Measurements from ENCODE around the gene NDNF.

NDNF gene

GRCh38 chr4:121016611-121017010 is 55.7 kb downstream of the NDNF start:
- no peaks in the 10 kb centered on the region for H3K36me3 Mint-ChIP-seq
- no peak overlapping the region for H3K4me3 Mint-ChIP-seq
- CTCF ChIA-PET = no interaction called here
- peaks cover 5% of the 10 kb centered on the region for H3K27me3 Mint-ChIP-seq
- H3K9me3 Mint-ChIP-seq = no peaks in the 10 kb centered on the region
- no peak for DNase-seq
- no peak overlapping the region for H3K27ac Mint-ChIP-seq
- H3K4me1 Mint-ChIP-seq = no peaks in the 10 kb centered on the region

DNA sequence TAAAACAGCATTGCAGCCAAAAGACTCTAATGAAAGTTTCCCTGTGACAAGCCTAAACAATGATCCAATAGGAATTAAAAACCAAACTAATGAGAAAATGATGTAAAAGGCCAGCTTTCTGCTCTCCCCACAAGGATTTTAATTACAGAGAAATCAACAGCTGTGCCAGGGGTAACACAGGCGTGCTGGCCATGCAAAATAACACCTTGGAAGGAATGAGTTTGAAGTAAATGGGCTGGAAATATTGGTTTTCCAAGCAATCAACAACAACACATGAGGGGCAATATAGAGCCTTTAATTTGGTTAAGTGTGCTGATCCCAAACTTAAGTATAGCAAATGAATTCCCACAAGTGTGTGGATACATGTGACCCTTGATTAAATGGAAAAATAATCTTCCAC is 56.9 kb downstream of the NDNF start:
- H3K36me3 Mint-ChIP-seq = no peaks in the 10 kb centered on the region
- H3K27ac Mint-ChIP-seq = no peak overlapping the region
- CTCF ChIA-PET = no interaction called here
- H3K4me3 Mint-ChIP-seq = no peak overlapping the region
- H3K27me3 Mint-ChIP-seq = peaks cover 3% of the 10 kb centered on the region
- no peaks in the 10 kb centered on the region for H3K9me3 Mint-ChIP-seq
- DNase-seq = no peak
- no peaks in the 10 kb centered on the region for H3K4me1 Mint-ChIP-seq

DNA sequence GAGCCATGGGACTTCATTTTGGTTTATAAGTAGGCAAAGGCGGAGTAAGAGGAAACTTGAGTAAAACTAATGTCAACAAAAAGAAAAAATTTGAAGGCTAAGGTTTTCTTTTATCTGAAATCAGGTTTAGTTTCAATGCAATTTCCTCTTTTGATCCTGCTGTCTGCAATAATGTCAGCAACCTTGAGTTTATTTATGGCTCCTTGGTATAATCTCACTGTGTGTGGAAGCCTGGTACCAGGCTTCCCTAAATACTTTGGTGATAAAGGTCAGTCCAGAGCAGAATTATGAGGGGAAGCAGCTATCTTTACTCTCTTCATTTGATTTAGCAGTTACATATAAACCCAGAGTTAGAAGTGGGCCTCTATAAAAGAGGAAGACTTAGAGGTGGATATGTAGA is 57.8 kb downstream of the NDNF start:
- CTCF ChIA-PET = no interaction called here
- Mint-ChIP-seq H3K4me3 (no peak overlapping the region), H3K36me3 (no peaks in the 10 kb centered on the region), H3K27me3 (peaks cover 3% of the 10 kb centered on the region), H3K9me3 (no peaks in the 10 kb centered on the region), H3K27ac (no peak overlapping the region), H3K4me1 (peaks cover 7% of the 10 kb centered on the region)
- DNase-seq = no peak

DNA sequence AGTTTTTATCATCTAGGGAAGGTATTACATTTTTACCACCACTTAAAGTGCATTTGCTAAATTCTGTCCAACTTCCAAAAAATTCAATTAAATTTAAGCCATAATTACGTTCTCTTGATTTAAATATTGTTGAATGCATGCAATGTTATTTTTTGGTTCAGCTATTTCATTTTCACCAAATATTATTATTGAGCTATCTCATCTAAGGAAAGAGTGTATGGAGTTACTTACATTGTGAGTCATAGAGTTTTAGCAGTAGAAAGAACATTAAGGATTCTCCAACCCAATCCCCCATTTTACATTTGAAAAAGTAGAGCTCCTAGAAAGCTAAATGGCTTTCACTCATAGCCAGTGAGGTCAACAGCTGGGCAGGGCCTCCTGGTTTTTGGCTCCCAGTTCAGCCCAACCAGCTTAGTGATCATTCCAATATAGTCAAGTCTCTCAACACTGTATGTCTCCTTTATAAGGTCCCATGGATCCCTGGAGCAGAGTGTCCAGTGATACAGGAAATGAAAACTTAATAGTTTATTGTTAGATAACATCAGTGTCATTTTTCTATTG is 60.5 kb downstream of the NDNF start:
- CTCF ChIA-PET = no interaction called here
- Mint-ChIP-seq H3K4me1 (peaks cover 9% of the 10 kb centered on the region), H3K27ac (no peak overlapping the region)

DNA sequence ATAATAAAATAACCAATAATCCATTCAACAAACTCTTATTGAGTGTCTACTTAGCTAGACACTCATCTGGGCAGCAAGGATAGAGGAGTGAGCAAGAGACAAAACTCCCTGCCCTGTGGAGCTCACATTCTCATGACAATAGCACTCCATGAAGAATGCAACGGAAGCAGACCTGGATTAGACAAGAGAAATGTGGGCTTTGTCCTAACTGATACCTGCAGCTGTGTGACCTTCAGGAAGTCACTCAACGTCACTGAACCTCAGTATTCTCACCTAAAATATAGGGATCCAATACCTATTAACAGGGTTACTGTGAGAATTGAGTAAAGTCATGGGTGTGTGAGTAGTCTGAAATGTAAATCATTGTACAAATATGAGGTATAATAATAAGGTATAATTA is 61.2 kb downstream of the NDNF start:
- no peak overlapping the region for H3K27ac Mint-ChIP-seq
- no peaks in the 10 kb centered on the region for H3K9me3 Mint-ChIP-seq
- CTCF ChIA-PET = interaction anchor here (0.6 to 0.9 kb wide), 2 partner anchors 8 to 646 kb away, joined by 3 read pairs; no protein-coding TSS in a partner anchor
- H3K27me3 Mint-ChIP-seq = no peaks in the 10 kb centered on the region
- peaks cover 9% of the 10 kb centered on the region for H3K4me1 Mint-ChIP-seq
- DNase-seq = no peak
- H3K4me3 Mint-ChIP-seq = no peak overlapping the region
- no peaks in the 10 kb centered on the region for H3K36me3 Mint-ChIP-seq

More for the DNA sequence above, 60.5 kb downstream of the NDNF start:
- no peak for DNase-seq
- Mint-ChIP-seq H3K4me3 (no peak overlapping the region), H3K9me3 (no peaks in the 10 kb centered on the region), H3K27me3 (no peaks in the 10 kb centered on the region), H3K36me3 (no peaks in the 10 kb centered on the region)

DNA sequence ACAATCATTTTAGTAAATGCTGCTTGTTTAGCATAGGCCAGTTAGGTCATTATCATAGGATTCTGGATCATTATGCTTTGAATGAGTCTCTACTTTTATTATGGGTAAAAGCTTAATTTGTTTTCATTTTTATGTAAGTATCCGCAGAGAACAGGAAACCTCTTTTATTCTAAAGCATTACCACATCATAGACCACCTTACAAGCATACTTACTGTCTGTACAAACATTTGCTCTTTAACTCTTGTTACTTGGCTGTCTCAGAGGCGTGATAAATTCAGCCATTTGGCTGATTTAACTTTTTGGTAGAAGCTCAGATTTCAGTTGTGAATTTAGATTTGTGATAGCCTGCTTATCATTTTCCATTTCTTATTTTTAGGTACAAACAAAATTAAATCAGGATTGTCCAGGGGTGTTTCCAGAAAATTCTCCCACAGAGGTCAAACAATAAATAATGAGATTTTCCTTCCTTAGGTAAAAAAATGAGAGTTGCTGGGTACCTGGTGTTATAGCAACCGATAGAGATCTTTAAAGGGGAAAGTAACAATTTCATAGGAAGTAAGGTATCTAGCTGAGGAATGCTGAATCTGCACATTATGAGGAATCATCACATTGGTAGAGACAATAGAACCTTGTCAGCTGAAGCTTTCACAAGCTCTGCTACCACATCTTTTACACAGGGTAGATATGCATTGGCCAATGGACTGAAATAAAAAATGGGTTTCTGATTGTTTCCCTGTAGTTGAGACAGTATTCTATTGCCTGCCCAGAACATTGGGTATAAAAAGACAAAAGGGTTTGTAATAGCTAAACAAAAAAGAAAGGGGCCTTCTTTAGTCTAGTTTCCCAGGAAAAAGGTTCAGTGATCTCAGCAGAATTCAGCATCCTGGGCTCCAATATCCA is 62.5 kb downstream of the NDNF start:
- Mint-ChIP-seq H3K4me1 (peaks cover 9% of the 10 kb centered on the region), H3K27me3 (no peaks in the 10 kb centered on the region), H3K27ac (no peak overlapping the region), H3K4me3 (no peak overlapping the region), H3K36me3 (no peaks in the 10 kb centered on the region), H3K9me3 (no peaks in the 10 kb centered on the region)
- CTCF ChIA-PET = no interaction called here
- no peak for DNase-seq

- H3K4me3 Mint-ChIP-seq = no peak overlapping the region
- CTCF ChIA-PET = no interaction called here
- no peaks in the 10 kb centered on the region for H3K27me3 Mint-ChIP-seq
- no peaks in the 10 kb centered on the region for H3K36me3 Mint-ChIP-seq
- no peak for DNase-seq
- peaks cover 9% of the 10 kb centered on the region for H3K4me1 Mint-ChIP-seq
- H3K9me3 Mint-ChIP-seq = peaks cover 3% of the 10 kb centered on the region
- no peak overlapping the region for H3K27ac Mint-ChIP-seq
Observed at GRCh38 chr4:121007660-121008059, 64.7 kb downstream of the NDNF start.

DNA sequence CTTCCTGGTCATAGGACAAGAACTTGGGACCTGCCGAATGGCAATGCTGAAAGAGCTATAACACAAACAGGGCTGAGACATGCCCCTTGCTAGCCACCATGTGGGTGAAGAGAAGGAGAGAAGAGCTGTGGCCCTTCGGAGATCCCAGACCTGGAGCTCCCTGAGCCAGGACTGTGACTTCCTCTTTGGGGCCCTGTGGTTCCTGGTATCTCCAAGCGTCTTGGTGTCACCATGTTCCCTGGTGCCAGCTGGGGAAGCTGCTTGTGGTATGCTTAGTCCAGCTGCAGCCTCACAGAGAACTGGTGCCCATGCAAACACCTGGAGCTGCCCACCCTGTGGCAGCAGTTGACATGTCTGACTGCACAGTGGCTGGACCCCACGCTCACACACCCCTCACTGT is 68.5 kb downstream of the NDNF start:
- Mint-ChIP-seq H3K27me3 (no peaks in the 10 kb centered on the region), H3K4me3 (no peak overlapping the region), H3K27ac (no peak overlapping the region), H3K36me3 (no peaks in the 10 kb centered on the region), H3K4me1 (no peaks in the 10 kb centered on the region), H3K9me3 (peaks cover 3% of the 10 kb centered on the region)
- CTCF ChIA-PET = no interaction called here
- DNase-seq = no peak

- no peak for DNase-seq
- no peaks in the 10 kb centered on the region for H3K4me1 Mint-ChIP-seq
- H3K4me3 Mint-ChIP-seq = no peak overlapping the region
- H3K27ac Mint-ChIP-seq = no peak overlapping the region
- CTCF ChIA-PET = no interaction called here
- no peaks in the 10 kb centered on the region for H3K9me3 Mint-ChIP-seq
- no peaks in the 10 kb centered on the region for H3K27me3 Mint-ChIP-seq
- no peaks in the 10 kb centered on the region for H3K36me3 Mint-ChIP-seq
Observed at GRCh38 chr4:120995266-120996010, 76.9 kb downstream of the NDNF start.

GRCh38 chr4:120994521-120994920 is 77.8 kb downstream of the NDNF start:
- Mint-ChIP-seq H3K9me3 (no peaks in the 10 kb centered on the region), H3K27me3 (no peaks in the 10 kb centered on the region), H3K27ac (no peak overlapping the region), H3K36me3 (no peaks in the 10 kb centered on the region), H3K4me3 (no peak overlapping the region), H3K4me1 (no peaks in the 10 kb centered on the region)
- no peak for DNase-seq
- CTCF ChIA-PET = no interaction called here

- Mint-ChIP-seq H3K9me3 (no peaks in the 10 kb centered on the region), H3K4me3 (no peak overlapping the region), H3K27me3 (no peaks in the 10 kb centered on the region), H3K27ac (no peak overlapping the region), H3K4me1 (no peaks in the 10 kb centered on the region), H3K36me3 (no peaks in the 10 kb centered on the region)
- CTCF ChIA-PET = no interaction called here
- DNase-seq = no peak
Observed at GRCh38 chr4:120991885-120992284, 80.5 kb downstream of the NDNF start.

DNA sequence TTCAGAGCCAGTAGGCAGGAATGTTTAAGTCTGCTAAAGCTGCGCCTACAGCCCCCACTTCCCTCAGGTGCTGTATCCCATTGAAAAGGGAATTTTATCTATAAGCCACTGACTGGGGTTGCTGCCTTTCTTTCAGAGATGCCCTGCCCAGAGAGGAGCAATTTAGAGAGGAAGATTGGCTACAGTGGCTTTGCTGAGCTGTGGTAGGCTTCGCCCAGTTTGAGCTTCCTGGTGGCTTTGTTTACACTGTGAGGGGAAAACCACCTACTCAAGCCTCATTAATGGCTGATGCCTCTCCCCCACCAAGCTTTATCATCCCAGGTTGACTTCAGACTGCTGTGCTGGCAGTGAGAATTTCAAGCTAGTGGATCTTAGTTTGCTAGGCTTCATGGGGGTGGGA is 82.1 kb downstream of the NDNF start:
- Mint-ChIP-seq H3K27me3 (no peaks in the 10 kb centered on the region), H3K36me3 (no peaks in the 10 kb centered on the region), H3K4me1 (no peaks in the 10 kb centered on the region), H3K9me3 (no peaks in the 10 kb centered on the region), H3K27ac (no peak overlapping the region), H3K4me3 (no peak overlapping the region)
- CTCF ChIA-PET = no interaction called here
- no peak for DNase-seq

Data from activated naive CD4-positive, alpha-beta T cell treated with anti-CD3 and anti-CD28 coated beads, Interleukin-2, amount 10 ng/mL, durations not matched to agents 7 days and 5 days (primary cell).